HG02973 (cell line): ENCODE results near the gene VAV2.

Experiments
- ATAC-seq: cut with Tn5 transposase; IDR thresholded peaks from one replicate; pipeline ENCODE4 v1.9.1; 2021; ENCODE audit warnings: moderate library complexity; ENCODE audit not compliant: unreplicated experiment

Gene VAV2

GRCh38 chr9:133716564-133717112, 275.5 kb downstream of the VAV2 start:
- ATAC-seq = no peak

GRCh38 chr9:133715866-133716563, 276.1 kb downstream of the VAV2 start:
- ATAC-seq = no peak

DNA sequence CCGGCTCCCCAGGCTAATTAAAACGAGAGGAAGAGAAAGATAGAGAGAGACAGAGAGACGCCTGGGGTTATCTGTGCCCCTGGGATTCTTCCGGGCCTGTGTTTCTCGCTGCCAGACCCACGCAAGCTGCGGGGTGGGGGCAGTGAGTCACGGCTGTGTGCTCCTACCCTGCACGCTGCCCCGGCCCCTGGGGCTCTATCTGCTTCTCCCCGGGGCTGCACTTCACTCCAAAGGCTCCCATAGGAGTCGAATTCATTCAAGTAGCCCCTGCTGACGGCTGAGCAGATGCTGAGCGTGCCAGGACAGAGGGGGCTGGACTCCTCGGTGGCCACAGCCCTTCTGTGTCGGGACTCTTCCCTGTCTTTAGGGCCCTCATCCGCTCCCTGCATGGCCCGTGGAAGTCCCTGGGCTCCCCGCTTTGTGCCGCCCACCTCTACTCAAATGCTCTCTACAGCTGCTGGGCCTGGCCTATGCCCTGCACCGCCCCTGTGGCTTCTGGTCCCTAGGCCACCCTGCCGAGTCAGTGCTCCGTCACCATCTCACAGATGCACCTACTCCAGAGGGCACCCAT, 276.7 kb downstream of the VAV2 start:
- no peak for ATAC-seq

GRCh38 chr9:133714606-133715294, 277.4 kb downstream of the VAV2 start:
- ATAC-seq = no peak

DNA sequence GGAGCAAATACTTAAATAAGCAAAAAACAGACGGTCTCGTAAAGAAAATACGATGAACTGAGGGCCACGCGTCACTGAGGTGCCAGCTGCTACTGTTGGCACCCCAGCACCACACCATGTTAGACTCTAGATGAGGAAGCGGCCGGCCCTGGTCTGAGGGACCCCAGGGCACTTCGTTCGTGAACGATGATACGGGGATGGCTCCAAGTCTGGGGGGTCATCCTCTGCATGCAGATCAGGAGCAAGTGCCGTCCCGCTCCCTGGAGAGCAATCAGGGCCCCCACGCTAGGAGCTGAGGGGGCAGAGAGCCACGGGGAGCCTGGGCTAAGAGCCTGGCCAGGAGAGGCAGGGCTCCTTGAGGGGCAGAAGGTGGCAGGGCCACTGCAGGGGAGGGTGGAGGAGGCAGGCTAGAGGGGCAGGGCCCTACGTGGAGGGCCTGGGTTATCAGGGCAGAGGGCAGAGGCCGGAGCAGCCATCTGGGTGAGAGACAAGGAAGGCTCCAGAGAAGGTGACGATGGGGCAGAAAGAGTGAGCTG, 278.1 kb downstream of the VAV2 start:
- ATAC-seq = no peak

- ATAC-seq = no peak
Measured at GRCh38 chr9:133713150-133713959, 278.8 kb downstream of the VAV2 start.

DNA sequence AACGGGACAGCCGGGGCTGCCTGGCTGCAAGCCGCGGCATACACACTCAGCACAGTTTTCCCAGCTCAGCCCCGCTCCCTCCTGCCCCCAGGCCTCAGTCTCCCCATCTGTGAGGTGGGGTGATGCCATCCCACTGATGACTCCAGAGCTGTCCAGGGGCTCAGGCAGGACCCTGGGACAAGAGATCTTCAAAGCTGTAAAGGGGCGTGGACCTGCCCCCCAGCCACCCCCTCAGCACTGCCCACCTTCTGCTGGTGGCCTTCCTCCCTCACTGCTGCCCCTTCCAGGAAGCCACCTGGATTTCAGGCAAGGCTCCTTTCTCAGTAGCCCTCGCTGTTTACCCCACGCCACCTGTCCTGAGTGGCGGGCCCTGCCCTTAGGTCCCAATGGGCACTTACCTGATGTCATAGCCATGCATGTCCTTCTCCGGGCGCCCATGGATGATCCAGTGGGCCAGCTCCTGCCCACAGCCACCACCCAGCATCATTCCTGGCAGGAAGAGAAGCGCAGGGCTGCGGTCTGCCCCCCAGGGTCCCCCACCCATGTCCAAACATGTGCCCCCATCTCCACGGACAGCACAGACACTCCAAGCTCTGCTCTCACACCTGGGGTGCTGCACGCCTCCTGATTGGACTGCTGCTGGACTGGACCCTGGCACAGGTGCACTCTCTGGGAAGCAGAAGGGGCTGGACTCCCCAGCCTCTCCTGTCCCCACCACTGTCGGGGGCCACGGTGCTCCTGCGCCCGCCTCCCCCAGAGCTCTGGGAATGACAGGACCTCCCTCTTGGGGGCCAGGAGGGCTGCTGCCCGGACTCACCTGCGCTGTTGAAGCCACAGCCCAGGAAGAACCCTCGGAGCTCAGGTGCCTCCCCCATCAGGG, 279.7 kb downstream of the VAV2 start:
- no peak for ATAC-seq
